Left ventricle myocardium superior (tissue), 1 donor: ENCODE data around the gene VWA7. TPM values are rescaled to one million over a fixed set of nuclear protein-coding genes. Genes with fewer than 3 reads are reported as not detected.
"Not testable (repeated sequence)": the region's sequence is repeated elsewhere in the genome, so short reads cannot be mapped to it uniquely, and the experiment has no call there.

Experiments
- ATAC-seq: fragments of 200-7000 bp; cut with Tn5 transposase; one replicate; pipeline ENCODE4 v1.9.1; 2020; ENCODE audit warnings: mild to moderate bottlenecking, moderate library complexity
- DNase-seq: peaks from one replicate; pipeline ENCODE4 v3.0.0-alpha.2; 2020
- intact Hi-C: fragments of 100-400 bp; cut with micrococcal nuclease; formaldehyde crosslinking; loops from one replicate; pipeline ENCODE4 v1.11.0; 2022
- long read RNA-seq: library from polyadenylated mRNA; unstranded; transcript quantifications from one replicate; pipeline ENCODE4 v2.0.0, GENCODE V29; 2021
- total RNA-seq: library from RNA; stranded (reverse); fragmentation: NEBNext Ultra II Directional; extraction: Animal tissue kit (Norgen Biotek cat#: 25700); gene quantifications from one replicate; pipeline ENCODE4 v1.2.1, GENCODE V29; 2021
- donor health status: DM: no; HTN: yes; CAD: no; lungs with severe emphysema.

Gene VWA7
- 12.8 TPM for total RNA-seq
- long read RNA-seq, result 0 reads

- peak; percentile 92 for ATAC-seq
- DNase-seq, result peak; percentile 82
- intact Hi-C loops, result no loop called here
Observed at GRCh38 chr6:31776989-31777666, at the start of gene VWA7. VWA7 (minus strand) TSS chr6:31777328; CDS start chr6:31776779, 549 bp downstream.

GRCh38 chr6:31826793-31827285 lies 49.7 kb upstream of the VWA7 start:
- ATAC-seq, result peak; percentile 57
- intact Hi-C loops, result no loop called here

GRCh38 chr6:31825553-31825952 lies 48.4 kb upstream of the VWA7 start:
- ATAC-seq (no peak), DNase-seq (no peak)
- intact Hi-C loops, result no loop called here

More at GRCh38 chr6:31826793-31827285, 49.7 kb upstream of the VWA7 start:
- DNase-seq, result peak; percentile 91

- DNase-seq, intact Hi-C loops, ATAC-seq: not testable (repeated sequence)
Observed at GRCh38 chr6:31823592-31824196, 46.6 kb upstream of the VWA7 start.

GRCh38 chr6:31822036-31822821 lies 45.1 kb upstream of the VWA7 start:
- intact Hi-C loops, result no loop called here
- peak; percentile 85 for DNase-seq

GRCh38 chr6:31821301-31822035 lies 44.3 kb upstream of the VWA7 start:
- intact Hi-C loops, result no loop called here
- DNase-seq, result peak; percentile 86
- peak; percentile 62 for ATAC-seq

More at GRCh38 chr6:31822036-31822821, 45.1 kb upstream of the VWA7 start:
- ATAC-seq, result peak; percentile 74

GRCh38 chr6:31820399-31820798 lies 43.3 kb upstream of the VWA7 start:
- ATAC-seq, result not testable (repeated sequence)
- peak; percentile 22 for DNase-seq

GRCh38 chr6:31819871-31820299 lies 42.8 kb upstream of the VWA7 start:
- no peak for DNase-seq
- no peak for ATAC-seq
- intact Hi-C loops, result no loop called here

More at GRCh38 chr6:31820399-31820798, 43.3 kb upstream of the VWA7 start:
- intact Hi-C loops, result not testable (repeated sequence)

GRCh38 chr6:31817929-31818511 lies 40.9 kb upstream of the VWA7 start:
- DNase-seq, result peak; percentile 19
- intact Hi-C loops, ATAC-seq: not testable (repeated sequence)

GRCh38 chr6:31817133-31817928 lies 40.2 kb upstream of the VWA7 start:
- DNase-seq, result peak; percentile 35
- ATAC-seq, intact Hi-C loops: not testable (repeated sequence)

GRCh38 chr6:31815025-31815838 lies 38.1 kb upstream of the VWA7 start, which contains the start of the genes HSPA1A and HSPA1L:
HSPA1A (plus strand) TSS chr6:31815543; CDS start chr6:31815757, 214 bp downstream.
HSPA1L (minus strand) TSS chr6:31815283; CDS start chr6:31811972, 3,311 bp downstream.
- intact Hi-C loops, result no loop called here
- DNase-seq, result peak; percentile 94
- peak; percentile 88 for ATAC-seq

GRCh38 chr6:31814677-31815024 lies 37.5 kb upstream of the VWA7 start:
- ATAC-seq (peak; percentile 85), DNase-seq (peak; percentile 94)
- intact Hi-C loops, result no loop called here

- intact Hi-C loops, result no loop called here
- DNase-seq (no peak), ATAC-seq (no peak)
Observed at GRCh38 chr6:31813465-31813849, 36.3 kb upstream of the VWA7 start.

GRCh38 chr6:31811645-31812044 lies 34.5 kb upstream of the VWA7 start:
- DNase-seq (peak; percentile 27), ATAC-seq (no peak)
- intact Hi-C loops, result no loop called here

GRCh38 chr6:31808599-31808998 lies 31.5 kb upstream of the VWA7 start:
- intact Hi-C loops, DNase-seq, ATAC-seq: not testable (repeated sequence)

- DNase-seq, result peak; percentile 98
- ATAC-seq, result peak; percentile 99
- intact Hi-C loops, result no loop called here
Observed at GRCh38 chr6:31806470-31807272, 29.5 kb upstream of the VWA7 start, which contains the start of gene LSM2. LSM2 (minus strand) TSS chr6:31806966; CDS start chr6:31806757, 209 bp downstream.
